ENCODE measurements around the gene NKAPL.
A peak's percentile ranks its signal among the peaks of the same experiment; 100 is the strongest.

Gene NKAPL

DNA sequence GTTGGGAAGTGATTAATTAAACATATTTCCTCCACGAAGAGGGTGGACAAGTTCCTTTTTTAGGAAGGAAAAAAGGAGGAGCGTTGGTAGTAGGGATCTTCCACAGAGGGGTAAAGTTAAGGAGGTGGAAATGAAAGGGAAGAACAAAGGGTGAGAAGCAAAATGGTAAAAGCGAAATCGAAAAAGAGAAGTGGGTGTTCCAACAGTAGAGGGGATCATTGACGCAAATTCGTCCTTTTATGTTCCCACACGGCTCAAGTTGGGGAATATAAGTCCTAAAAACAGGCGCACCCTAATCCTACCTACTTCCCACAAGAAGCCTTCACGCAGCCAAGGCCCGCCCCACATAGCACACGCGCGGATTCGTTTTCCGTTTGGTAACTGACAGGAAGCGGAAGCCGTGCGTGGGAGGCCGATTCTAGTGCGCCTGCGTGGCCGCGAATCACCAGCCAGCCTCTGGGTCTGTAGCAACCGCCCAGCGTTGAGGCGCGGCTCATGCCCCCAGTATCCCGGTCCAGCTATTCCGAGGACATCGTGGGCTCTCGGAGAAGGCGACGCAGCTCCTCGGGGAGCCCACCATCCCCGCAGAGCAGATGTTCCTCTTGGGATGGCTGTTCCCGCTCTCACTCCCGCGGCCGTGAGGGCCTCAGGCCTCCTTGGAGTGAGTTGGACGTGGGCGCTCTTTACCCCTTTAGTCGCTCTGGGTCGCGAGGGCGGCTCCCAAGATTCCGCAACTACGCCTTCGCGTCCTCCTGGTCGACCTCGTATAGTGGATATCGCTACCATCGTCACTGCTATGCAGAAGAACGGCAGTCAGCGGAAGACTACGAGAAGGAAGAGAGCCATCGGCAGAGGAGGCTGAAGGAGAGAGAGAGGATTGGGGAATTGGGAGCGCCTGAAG is at the start of gene NKAPL:
TSS of gene NKAPL (plus strand) at position 421 of the 901 bp plus-strand sequence. CDS start at position 496, 75 bp downstream.
- Histone ChIP-seq H3K9me3 (ENCODE audit: control insufficient read depth, low read length) (peaks cover 5% of the 10 kb centered on the region), H3K9ac (ENCODE audit: low read length) (no peak within 1 kb of the TSS), H3K4me1 (ENCODE audit: control insufficient read depth, insufficient read depth, low read length) (peaks cover 6% of the 10 kb centered on the region), H3K27me3 (ENCODE audit: control insufficient read depth, insufficient read depth, low read length) (peaks cover 10% of the 10 kb centered on the region), H3K36me3 (ENCODE audit: control insufficient read depth, insufficient read depth, low read length) (no peaks in the 10 kb centered on the region), H3K4me3 (ENCODE audit: low read length) (peak within 1 kb of the TSS; percentile 22)

DNA sequence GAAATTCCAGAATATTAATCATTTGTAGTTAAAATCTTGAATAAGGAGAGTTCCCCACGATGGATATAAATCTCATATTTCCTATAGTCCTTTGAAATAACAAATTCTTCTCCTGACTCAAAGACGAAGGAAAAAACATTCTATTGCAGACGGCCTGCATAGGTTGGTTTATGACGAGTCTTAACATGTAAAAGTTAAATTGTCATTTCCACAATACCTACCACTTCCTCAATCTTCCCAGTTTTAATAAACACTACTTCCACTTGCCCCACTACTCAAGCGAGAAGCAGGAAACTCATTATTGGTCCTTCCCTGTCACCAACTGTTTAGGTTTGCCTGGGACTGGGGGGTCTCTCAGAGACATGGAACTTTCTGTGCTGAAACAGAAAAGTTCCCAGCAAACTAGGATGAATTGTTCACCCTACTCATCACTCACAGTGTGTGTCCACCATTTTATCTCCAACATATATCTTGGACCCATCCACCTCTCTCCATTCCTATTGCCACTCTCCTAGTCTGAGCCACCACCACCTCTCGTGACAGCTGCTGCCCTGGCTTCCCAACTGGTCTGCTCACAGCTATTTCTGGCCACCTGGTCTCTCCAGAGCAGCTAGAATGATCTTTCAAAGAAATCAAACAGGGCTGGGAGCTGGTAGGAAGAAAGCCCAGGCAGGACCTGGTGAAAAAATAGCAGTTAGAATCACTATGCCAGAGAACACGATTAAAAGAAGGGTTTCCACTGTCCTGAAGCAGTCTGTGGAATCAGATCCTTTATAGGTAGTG is 49.2 kb upstream of the NKAPL start:
- Histone ChIP-seq H3K9me3 (ENCODE audit: control insufficient read depth, low read length) (no peaks in the 10 kb centered on the region), H3K9ac (ENCODE audit: low read length) (no peak overlapping the region), H3K4me1 (ENCODE audit: control insufficient read depth, insufficient read depth, low read length) (peaks cover 22% of the 10 kb centered on the region), H3K36me3 (ENCODE audit: control insufficient read depth, insufficient read depth, low read length) (no peaks in the 10 kb centered on the region), H3K27me3 (ENCODE audit: control insufficient read depth, insufficient read depth, low read length) (peaks cover 88% of the 10 kb centered on the region), H3K4me3 (ENCODE audit: low read length) (no peak overlapping the region)

DNA sequence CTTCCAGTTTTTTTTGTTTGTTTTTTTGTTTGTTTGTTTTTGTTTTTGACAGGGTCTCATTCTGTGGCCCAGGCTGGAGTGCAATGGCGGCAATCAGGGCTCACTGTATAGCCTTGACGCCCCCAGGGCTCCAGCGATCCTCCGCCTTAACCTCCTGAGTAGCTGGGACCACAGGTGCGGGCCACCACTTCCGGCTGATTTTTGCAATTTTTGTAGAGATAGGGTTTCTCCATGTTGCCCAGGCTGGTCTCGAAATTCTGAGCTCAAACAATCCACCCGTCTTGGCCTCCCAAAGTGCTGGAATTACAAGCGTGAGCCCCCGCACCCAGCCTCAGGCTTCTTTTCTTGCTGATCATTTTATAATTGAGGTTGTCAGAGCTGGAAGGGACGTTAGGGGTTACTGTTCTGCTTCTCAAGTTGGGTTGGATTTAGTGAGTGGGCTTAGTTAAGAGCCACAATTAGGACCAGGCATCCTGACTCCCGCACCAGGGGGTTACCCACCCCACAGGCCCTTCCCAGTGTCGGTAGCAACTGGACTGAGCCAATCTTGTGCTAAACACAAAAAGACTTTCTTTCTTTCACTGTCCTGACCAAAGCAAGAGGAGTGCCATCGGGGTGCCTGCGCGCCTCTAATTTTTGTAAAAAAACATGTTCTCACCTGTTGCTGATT is 47.1 kb upstream of the NKAPL start:
- Histone ChIP-seq H3K4me1 (ENCODE audit: control insufficient read depth, insufficient read depth, low read length) (peaks cover 20% of the 10 kb centered on the region), H3K9me3 (ENCODE audit: control insufficient read depth, low read length) (no peaks in the 10 kb centered on the region), H3K4me3 (ENCODE audit: low read length) (no peak overlapping the region), H3K36me3 (ENCODE audit: control insufficient read depth, insufficient read depth, low read length) (no peaks in the 10 kb centered on the region), H3K9ac (ENCODE audit: low read length) (no peak overlapping the region), H3K27me3 (ENCODE audit: control insufficient read depth, insufficient read depth, low read length) (peaks cover 86% of the 10 kb centered on the region)

DNA sequence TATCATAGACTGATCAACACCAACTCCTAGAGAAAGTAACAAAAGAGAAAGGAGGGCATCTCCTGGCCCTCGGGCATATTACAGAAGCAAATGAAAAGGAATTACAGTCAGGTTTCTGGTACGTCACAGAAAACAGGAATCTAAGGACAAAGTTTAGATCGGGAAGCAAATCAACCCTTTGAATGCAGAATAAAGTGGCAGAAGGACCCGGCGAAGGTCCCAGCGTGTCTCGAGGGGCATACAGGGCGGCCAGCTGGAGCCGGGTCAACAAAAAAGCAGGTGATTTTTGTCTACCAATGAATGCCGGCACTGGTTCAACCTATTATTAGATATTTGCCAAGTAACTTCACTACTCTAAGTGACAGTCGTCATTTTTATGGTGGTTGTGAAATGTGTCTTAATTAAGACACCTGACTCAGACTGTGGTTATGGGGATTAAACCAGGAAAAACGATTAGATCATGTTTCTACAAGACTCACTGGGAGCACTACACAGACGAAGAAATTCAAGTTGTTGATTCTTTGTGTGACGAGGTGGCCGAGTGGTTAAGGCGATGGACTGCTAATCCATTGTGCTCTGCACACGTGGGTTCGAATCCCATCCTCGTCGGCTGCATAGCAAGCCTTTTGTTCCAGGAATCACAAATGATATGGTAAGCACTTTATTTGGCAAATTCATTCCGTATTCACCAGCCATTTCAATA is 46.4 kb upstream of the NKAPL start:
- Histone ChIP-seq H3K4me3 (ENCODE audit: low read length) (no peak overlapping the region), H3K27me3 (ENCODE audit: control insufficient read depth, insufficient read depth, low read length) (peaks cover 79% of the 10 kb centered on the region), H3K9ac (ENCODE audit: low read length) (no peak overlapping the region), H3K4me1 (ENCODE audit: control insufficient read depth, insufficient read depth, low read length) (peaks cover 13% of the 10 kb centered on the region), H3K9me3 (ENCODE audit: control insufficient read depth, low read length) (no peaks in the 10 kb centered on the region), H3K36me3 (ENCODE audit: control insufficient read depth, insufficient read depth, low read length) (no peaks in the 10 kb centered on the region)

DNA sequence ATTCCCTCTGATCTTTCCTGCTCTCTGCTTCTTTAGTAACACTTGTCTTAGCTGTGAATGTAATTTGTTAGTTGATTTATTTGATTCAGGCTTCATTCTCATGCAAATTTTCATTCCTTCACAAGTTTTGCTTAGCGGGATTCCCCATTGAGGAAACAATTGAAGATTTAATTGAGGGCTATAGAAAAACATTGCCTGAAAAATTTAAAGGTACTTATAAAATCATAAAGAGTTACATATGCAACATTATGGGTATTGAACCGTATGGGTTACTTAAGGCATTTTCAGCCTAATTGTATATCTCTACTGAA is 45.9 kb upstream of the NKAPL start:
- Histone ChIP-seq H3K4me3 (ENCODE audit: low read length) (no peak overlapping the region), H3K36me3 (ENCODE audit: control insufficient read depth, insufficient read depth, low read length) (no peaks in the 10 kb centered on the region), H3K9ac (ENCODE audit: low read length) (no peak overlapping the region), H3K9me3 (ENCODE audit: control insufficient read depth, low read length) (no peaks in the 10 kb centered on the region), H3K27me3 (ENCODE audit: control insufficient read depth, insufficient read depth, low read length) (peaks cover 78% of the 10 kb centered on the region), H3K4me1 (ENCODE audit: control insufficient read depth, insufficient read depth, low read length) (peaks cover 8% of the 10 kb centered on the region)

DNA sequence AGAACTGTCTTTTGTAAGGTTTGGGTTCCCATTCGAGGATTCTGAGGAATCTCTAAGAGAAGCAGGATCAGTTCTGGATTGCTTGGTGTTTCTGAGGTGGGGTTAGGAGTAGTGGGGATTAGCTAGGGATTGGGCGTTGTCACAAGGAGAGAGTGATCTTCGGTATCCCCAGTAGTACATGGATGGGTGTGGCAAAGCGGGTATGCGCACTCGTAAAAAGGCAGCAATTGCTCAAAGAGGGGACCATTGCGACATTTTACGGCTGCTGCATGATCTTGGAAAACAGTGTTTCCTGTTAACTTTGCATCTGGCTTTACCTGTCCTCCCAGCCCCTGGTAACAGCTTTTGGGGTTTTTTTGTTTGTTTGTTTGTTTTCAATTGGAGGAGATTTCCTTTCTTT is 43.7 kb upstream of the NKAPL start:
- H3K36me3 ChIP-seq (ENCODE audit: control insufficient read depth, insufficient read depth, low read length) = no peaks in the 10 kb centered on the region
- peaks cover 12% of the 10 kb centered on the region for H3K4me1 ChIP-seq (ENCODE audit: control insufficient read depth, insufficient read depth, low read length)
- H3K9me3 ChIP-seq (ENCODE audit: control insufficient read depth, low read length) = no peaks in the 10 kb centered on the region
- peaks cover 64% of the 10 kb centered on the region for H3K27me3 ChIP-seq (ENCODE audit: control insufficient read depth, insufficient read depth, low read length)
- H3K4me3 ChIP-seq (ENCODE audit: low read length) = no peak overlapping the region
- H3K9ac ChIP-seq (ENCODE audit: low read length) = no peak overlapping the region

DNA sequence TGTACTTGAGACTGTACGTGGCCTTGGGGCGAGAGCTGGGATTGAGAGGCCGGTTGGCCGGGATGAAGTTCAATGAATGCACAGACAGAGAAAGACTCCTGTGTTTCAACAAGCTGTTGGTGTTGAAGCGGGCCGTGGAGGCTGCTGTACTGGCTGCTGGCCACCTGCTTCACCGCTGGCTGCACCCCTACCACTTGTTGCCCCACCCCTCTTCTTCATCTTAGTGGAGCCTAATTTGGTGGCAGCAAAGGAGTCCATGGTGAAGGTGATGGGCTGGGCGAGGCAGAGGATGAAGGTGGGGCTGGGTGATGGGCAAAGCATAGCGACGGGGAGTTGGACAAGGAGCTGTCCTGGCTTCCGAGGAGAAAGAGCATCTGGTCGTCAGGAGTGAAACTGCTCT is 41.2 kb upstream of the NKAPL start:
- no peaks in the 10 kb centered on the region for H3K36me3 ChIP-seq (ENCODE audit: control insufficient read depth, insufficient read depth, low read length)
- H3K27me3 ChIP-seq (ENCODE audit: control insufficient read depth, insufficient read depth, low read length) = peaks cover 57% of the 10 kb centered on the region
- no peak overlapping the region for H3K4me3 ChIP-seq (ENCODE audit: low read length)
- no peak overlapping the region for H3K9ac ChIP-seq (ENCODE audit: low read length)
- no peaks in the 10 kb centered on the region for H3K9me3 ChIP-seq (ENCODE audit: control insufficient read depth, low read length)
- H3K4me1 ChIP-seq (ENCODE audit: control insufficient read depth, insufficient read depth, low read length) = peaks cover 6% of the 10 kb centered on the region

DNA sequence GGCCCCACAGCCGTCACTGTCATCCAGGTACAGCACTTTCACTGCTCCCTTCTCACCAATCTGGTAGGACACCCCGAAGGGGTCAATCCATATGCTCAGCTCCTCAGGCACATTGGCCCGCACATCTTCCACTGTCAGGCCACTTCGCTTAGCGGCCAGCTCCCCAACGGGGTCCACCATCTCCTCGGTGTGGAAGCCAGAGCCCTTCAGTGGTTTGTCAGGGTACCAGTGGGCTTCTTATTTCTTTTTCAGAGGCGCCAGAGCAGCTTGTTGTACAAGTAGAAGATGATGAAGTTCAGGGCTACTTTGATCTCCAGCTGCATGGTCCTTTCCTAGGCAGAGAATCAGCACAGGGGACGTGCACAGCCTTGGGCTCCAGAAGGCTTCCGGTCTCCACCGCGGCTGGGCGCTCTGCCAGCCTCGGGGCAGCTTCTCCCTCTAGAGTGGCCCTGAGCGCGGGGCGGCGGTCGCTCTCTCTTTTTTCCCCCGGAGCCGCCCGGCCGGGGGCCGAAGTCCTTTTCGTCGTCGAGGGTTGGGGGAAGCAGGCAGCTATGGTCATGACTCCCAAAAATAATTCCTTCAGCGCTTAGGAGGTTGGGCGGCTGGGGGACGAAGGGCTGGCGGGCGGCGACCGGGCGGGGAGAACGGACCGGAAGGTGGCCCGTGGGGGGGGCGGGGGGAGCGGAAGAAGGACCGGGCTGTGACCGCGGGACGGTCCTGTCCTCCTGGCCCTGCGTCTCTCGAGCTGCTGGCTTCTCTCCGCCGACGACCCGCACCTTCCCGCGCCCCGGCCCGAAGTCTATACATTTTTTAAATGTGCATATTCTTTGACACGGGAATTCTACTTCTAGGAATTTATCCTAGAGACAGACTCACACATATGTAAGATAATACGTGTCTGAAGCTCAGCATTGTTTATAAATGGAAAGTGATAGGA is 40.5 kb upstream of the NKAPL start:
- Histone ChIP-seq H3K9ac (ENCODE audit: low read length) (peak overlapping the region; percentile 62), H3K4me3 (ENCODE audit: low read length) (peak overlapping the region; percentile 81), H3K36me3 (ENCODE audit: control insufficient read depth, insufficient read depth, low read length) (no peaks in the 10 kb centered on the region), H3K9me3 (ENCODE audit: control insufficient read depth, low read length) (no peaks in the 10 kb centered on the region), H3K4me1 (ENCODE audit: control insufficient read depth, insufficient read depth, low read length) (peaks cover 5% of the 10 kb centered on the region), H3K27me3 (ENCODE audit: control insufficient read depth, insufficient read depth, low read length) (peaks cover 50% of the 10 kb centered on the region)

DNA sequence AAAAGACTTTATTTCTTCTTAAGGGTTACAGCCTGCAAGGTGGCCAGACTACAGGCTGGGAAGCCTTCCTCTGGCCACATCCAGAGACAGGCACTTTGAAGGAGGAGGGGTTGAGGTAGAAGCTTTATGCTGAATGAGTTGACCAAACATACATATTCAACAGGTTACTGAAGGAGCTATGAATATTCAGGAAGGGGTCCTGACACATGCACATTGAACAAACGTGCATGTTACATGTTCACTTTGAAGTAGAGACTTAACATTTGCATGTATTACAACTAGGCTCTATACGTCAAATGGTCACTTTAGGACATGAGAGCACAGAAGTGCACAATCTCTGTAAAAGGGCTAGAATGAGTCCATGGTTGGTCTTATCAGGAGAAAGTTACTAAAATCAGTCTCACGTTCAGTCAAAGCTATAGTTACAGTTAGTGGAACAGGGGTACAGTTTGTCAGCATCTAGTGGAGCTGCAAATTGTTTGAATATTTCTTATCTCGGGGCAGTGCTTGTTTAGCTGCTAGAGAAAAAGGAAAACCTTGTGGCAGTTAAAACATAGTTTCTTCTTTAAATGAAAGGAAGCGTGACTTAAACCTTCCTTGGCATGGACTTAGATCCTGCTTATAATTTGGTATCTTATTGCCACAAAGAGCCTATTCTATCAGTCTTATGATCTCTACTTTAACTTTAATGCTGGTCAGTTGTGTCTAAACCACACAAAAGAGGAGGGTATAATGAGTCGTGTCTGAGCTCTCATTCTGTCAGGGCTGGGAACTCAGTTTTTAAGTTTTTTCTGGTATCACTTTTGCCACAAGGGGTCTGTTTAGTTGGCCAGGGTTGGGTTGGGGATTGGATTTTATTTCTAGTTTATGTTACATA is 38.6 kb upstream of the NKAPL start:
- Histone ChIP-seq H3K9ac (ENCODE audit: low read length) (no peak overlapping the region), H3K9me3 (ENCODE audit: control insufficient read depth, low read length) (no peaks in the 10 kb centered on the region), H3K4me1 (ENCODE audit: control insufficient read depth, insufficient read depth, low read length) (peaks cover 9% of the 10 kb centered on the region), H3K27me3 (ENCODE audit: control insufficient read depth, insufficient read depth, low read length) (peaks cover 37% of the 10 kb centered on the region), H3K36me3 (ENCODE audit: control insufficient read depth, insufficient read depth, low read length) (no peaks in the 10 kb centered on the region), H3K4me3 (ENCODE audit: low read length) (no peak overlapping the region)
